Vagina (tissue), 2 donors: ENCODE results near the gene PFKL. TPM values are rescaled to one million over a fixed set of nuclear protein-coding genes. Genes with fewer than 3 reads are reported as not detected.

Experiments
- DNase-seq, 2 donors: peaks; one replicate each; pipeline ENCODE4 v3.0.0-alpha.2; 2017; ENCODE audit errors: extremely low spot score in 2 of 2
- H3K27ac ChIP-seq: fragments of 200-600 bp; sonication (generic); one replicate; pipeline ENCODE4 v1.5.1; 2019
- H3K27me3 ChIP-seq: fragments of 200-600 bp; sonication (generic); one replicate; pipeline ENCODE4 v1.5.1; 2019
- H3K36me3 ChIP-seq, 2 donors: fragments of 200-600 bp; sonication (generic); one replicate each; pipeline ENCODE4 v1.5.1; 2017 to 2019
- H3K4me1 ChIP-seq: fragments of 200-600 bp; sonication (generic); one replicate; pipeline ENCODE4 v1.5.1; 2019
- H3K4me3 ChIP-seq, 2 donors: fragments of 200-600 bp; sonication (generic); 1 replicate in 1 of 2; 2 replicates in 1 of 2; pipeline ENCODE4 v1.5.1; 2016 to 2019
- H3K9me3 ChIP-seq: fragments of 200-600 bp; sonication (generic); one replicate; pipeline ENCODE4 v1.5.1; 2019
- POLR2A ChIP-seq, 2 donors: fragments of 450-650 bp; IDR thresholded peaks; one replicate each; pipeline ENCODE4 v1.6.1; 2017; ENCODE audit warnings: antibody characterized with exemption in 2 of 2, mild to moderate bottlenecking in 2 of 2, moderate library complexity in 2 of 2
- POLR2AphosphoS5 ChIP-seq, 2 donors: sonication (generic); formaldehyde crosslinking; IDR thresholded peaks; one replicate each; pipeline ENCODE4 v1.9.0; 2017; ENCODE audit warnings: antibody characterized with exemption in 2 of 2, mild to moderate bottlenecking in 2 of 2, low read depth in 1 of 2; ENCODE audit not compliant: insufficient read depth in 1 of 2
- intact Hi-C: fragments of 100-400 bp; cut with DNase I; formaldehyde crosslinking; loops from one replicate; pipeline ENCODE4 v1.15.1; 2023
- total RNA-seq: library from RNA; depleted of rRNA; stranded (reverse); fragments of >200 nt; gene quantifications from one replicate; pipeline ENCODE4 v1.2.3, GENCODE V29; 2016
- TF ChIP-seq, protein P1 (sequence below), 3 experiments: fragments of 450-650 bp in 2 of 3; fragments of 200-600 bp in 1 of 3; sonication (generic) in 1 of 3; IDR thresholded peaks; one replicate each; pipeline ENCODE4 v1.5.1; 2017 to 2019; ENCODE audit warnings: antibody characterized with exemption in 3 of 3, mild to moderate bottlenecking in 2 of 3, moderate library complexity in 2 of 3

PFKL gene
- total RNA-seq, 1 donor from 2014 or later: 79.1 TPM

GRCh38 chr21:44304877-44305293, 5.0 kb downstream of the PFKL start:
- Histone ChIP-seq H3K27me3 (no peaks in the 10 kb centered on the region), H3K9me3 (no peaks in the 10 kb centered on the region), H3K27ac (no peak overlapping the region), H3K4me1 (peaks cover 56% of the 10 kb centered on the region), H3K36me3 (peaks cover 0 to 4% of the 10 kb centered on the region in 2 donors), H3K4me3 (no peak overlapping the region)
- DNase-seq: no peak
- intact Hi-C loops: no loop called here
- TF ChIP-seq, protein P1, sequence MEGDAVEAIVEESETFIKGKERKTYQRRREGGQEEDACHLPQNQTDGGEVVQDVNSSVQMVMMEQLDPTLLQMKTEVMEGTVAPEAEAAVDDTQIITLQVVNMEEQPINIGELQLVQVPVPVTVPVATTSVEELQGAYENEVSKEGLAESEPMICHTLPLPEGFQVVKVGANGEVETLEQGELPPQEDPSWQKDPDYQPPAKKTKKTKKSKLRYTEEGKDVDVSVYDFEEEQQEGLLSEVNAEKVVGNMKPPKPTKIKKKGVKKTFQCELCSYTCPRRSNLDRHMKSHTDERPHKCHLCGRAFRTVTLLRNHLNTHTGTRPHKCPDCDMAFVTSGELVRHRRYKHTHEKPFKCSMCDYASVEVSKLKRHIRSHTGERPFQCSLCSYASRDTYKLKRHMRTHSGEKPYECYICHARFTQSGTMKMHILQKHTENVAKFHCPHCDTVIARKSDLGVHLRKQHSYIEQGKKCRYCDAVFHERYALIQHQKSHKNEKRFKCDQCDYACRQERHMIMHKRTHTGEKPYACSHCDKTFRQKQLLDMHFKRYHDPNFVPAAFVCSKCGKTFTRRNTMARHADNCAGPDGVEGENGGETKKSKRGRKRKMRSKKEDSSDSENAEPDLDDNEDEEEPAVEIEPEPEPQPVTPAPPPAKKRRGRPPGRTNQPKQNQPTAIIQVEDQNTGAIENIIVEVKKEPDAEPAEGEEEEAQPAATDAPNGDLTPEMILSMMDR (IDR thresholded peaks at IDR 0.05): peak in 2 of 3 experiments; percentile 11 to 50
- no peak for TF ChIP-seq POLR2A (IDR thresholded peaks at IDR 0.05)

DNA sequence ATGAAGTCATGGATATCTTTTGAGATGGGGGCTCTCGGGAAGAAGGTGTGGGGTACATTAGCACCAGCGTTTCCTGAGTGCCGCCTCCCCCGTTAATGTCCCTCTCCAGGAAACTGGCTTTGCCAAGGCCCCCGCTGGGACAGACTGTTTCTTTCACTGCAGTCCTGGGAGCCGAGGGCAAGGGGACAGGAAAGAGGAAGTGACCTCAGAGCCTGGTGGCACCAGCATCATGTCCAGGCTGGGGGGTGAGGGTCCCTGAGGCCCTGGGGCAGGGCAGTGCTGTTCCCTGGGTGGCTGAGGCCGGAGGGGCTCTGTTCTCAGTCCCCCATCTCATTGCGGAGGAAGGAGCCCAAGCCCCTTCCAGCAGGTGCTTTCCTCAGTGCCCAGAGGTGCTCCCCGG, 5.8 kb downstream of the PFKL start:
- H3K4me3 ChIP-seq: no peak overlapping the region
- H3K27ac ChIP-seq: no peak overlapping the region
- intact Hi-C loops: no loop called here
- TF ChIP-seq, protein P1 (IDR thresholded peaks at IDR 0.05): no peak
- TF ChIP-seq POLR2A (IDR thresholded peaks at IDR 0.05) (no peak), POLR2AphosphoS5 (IDR thresholded peaks at IDR 0.05; ENCODE audit: insufficient read depth in 1 of 2, low read depth in 1 of 2) (no peak)
- no peaks in the 10 kb centered on the region for H3K9me3 ChIP-seq
- peaks cover 0 to 12% of the 10 kb centered on the region in 2 donors for H3K36me3 ChIP-seq
- H3K4me1 ChIP-seq: peaks cover 53% of the 10 kb centered on the region
- H3K27me3 ChIP-seq: no peaks in the 10 kb centered on the region
- DNase-seq: no peak

DNA sequence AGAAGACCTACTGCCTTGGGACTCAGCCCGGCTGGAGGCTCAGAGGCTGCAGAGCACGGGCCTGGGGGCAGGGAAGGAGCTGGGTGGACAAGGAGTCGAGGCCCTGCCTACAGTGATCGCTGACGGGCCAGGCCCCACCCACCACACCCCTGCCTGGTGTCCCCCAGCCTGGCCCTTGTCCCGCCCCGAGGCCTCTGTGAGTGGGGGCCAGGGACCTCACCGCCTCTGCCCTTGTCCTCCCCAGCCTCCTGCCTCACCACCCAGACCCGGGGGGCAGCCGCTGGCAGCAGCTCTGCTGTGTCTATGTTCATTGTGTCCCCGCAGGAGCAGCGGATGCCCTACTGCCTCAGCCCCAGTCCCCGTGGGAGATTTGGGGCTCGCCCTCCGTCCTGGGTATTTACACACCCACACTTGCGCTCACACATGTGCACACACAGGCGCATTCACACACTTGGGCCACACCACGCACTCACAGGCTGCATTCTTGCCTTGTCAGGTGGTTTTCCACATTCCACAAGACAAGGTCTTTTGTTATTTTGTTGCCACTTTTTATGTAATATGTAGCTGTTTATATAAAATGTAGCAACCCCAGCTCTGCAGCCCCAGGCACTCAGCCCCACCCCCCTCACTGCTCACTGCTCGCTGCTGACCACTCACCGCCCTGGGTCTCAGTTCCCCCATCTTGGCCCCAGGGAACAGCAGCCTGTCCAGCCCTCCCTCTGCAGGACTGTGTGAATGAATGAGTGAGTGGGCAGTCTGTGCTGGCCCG, 7.3 kb downstream of the PFKL start:
- Histone ChIP-seq H3K4me1 (peaks cover 39% of the 10 kb centered on the region), H3K4me3 (no peak overlapping the region), H3K27me3 (no peaks in the 10 kb centered on the region), H3K36me3 (peaks cover 0 to 26% of the 10 kb centered on the region in 2 donors), H3K27ac (no peak overlapping the region), H3K9me3 (no peaks in the 10 kb centered on the region)
- TF ChIP-seq POLR2A (IDR thresholded peaks at IDR 0.05) (no peak), POLR2AphosphoS5 (IDR thresholded peaks at IDR 0.05; ENCODE audit: insufficient read depth in 1 of 2, low read depth in 1 of 2) (no peak)
- TF ChIP-seq, protein P1 (IDR thresholded peaks at IDR 0.05): no peak
- intact Hi-C loops: no loop called here
- DNase-seq: no peak

DNA sequence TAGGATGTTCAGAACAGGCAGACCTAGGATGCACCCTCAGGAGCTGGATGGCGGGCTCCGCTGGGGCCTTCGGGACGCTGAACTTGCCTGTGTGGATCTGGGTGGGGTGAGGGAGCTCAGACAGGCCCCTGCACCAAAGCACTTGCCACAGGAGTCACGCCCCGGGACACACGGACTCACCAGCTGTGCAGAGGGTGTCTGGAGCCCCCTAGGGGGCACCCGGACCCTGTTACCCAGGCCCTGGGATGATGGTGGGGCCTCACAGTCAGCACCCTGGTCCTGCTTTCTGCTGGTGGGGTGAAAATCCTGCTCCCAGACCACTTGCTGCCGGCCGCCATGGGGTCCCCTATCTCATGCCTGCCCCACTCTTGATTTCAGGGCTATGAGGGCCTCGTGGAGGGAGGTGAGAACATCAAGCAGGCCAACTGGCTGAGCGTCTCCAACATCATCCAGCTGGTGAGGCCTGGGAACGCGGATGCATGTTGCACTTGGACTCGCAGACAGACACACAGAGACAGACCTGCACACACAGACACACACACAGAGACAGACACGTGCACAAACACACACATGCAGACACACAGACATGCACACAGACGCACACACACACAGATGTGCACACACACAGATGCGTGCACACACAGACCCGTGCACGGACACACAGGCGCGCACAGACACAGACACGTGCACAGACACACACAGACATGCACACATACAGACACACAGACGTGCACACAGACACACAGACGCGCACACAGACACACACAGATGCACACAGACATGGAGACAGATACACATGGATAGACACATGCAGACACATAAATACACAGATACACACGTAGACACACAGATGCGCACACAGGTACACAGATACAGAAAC, 11.0 kb downstream of the PFKL start:
- no peak for DNase-seq
- Histone ChIP-seq H3K4me3 (no peak overlapping the region), H3K27me3 (no peaks in the 10 kb centered on the region), H3K36me3 (peaks cover 0 to 44% of the 10 kb centered on the region in 2 donors), H3K4me1 (peaks cover 6% of the 10 kb centered on the region), H3K27ac (no peak overlapping the region), H3K9me3 (no peaks in the 10 kb centered on the region)
- intact Hi-C loops: loop anchor here (10.0 kb wide), 1 partner anchor 506 kb away; no protein-coding TSS in a partner anchor
- TF ChIP-seq, protein P1 (IDR thresholded peaks at IDR 0.05): no peak
- TF ChIP-seq POLR2A (IDR thresholded peaks at IDR 0.05) (no peak), POLR2AphosphoS5 (IDR thresholded peaks at IDR 0.05; ENCODE audit: insufficient read depth in 1 of 2, low read depth in 1 of 2) (no peak)
